ENCODE measurements around the gene COL20A1.
"Not testable (repeated sequence)": the region's sequence is repeated elsewhere in the genome, so short reads cannot be mapped to it uniquely, and the experiment has no call there.

Gene COL20A1

GRCh38 chr20:63292904-63293303 is at the start of gene COL20A1:
Gene COL20A1 (plus strand): TSS chr20:63293186. CDS start chr20:63295108, 1,922 bp downstream.
- no peak for DNase-seq (ENCODE audit: low read depth in 2 of 2, low spot score in 1 of 2)

DNA sequence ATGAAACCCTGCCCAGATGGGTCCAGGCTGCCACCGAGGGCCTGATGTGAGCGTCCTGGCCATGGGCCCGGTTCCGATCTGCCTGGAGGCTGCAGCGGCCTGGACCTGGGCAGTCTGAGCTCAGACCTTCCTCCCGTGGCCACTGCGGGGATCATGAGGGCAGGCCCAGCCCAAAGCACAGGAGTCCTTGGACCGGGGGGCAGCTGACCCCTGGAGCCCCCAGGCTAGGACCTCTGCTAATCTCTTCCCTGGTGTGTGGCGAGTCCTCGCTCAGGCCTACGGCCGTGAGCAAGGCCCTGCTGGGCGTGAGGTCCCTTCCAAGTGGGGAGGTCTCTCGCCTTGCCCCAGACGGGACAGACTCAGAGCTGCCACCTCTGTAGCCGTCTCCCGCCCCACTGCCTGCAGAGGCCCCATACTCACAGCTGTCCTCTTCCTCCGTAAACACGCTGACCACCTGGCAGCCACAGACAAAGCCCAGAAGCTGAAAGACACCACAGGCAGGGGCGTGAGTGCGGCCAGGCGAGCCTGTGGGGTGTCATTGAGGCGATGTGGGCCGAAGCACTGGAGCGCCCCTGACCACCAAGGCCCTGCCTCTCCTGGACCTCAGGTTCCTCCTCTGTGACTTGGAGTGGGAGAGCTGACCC is 49.3 kb upstream of the COL20A1 start:
- DNase-seq (ENCODE audit: low read depth in 2 of 2, low spot score in 1 of 2), result no peak

- no peak for DNase-seq (ENCODE audit: low read depth in 2 of 2, low spot score in 1 of 2)
Measured at GRCh38 chr20:63244468-63244867, 48.5 kb upstream of the COL20A1 start.

GRCh38 chr20:63246490-63247288 is 46.3 kb upstream of the COL20A1 start:
- DNase-seq (ENCODE audit: low read depth in 2 of 2, low spot score in 1 of 2), result no peak

- no peak for DNase-seq (ENCODE audit: low read depth in 2 of 2, low spot score in 1 of 2)
Measured at GRCh38 chr20:63247671-63248228, 45.2 kb upstream of the COL20A1 start.

- DNase-seq (ENCODE audit: low read depth in 2 of 2, low spot score in 1 of 2), result no peak
Measured at GRCh38 chr20:63248835-63249591, 44.0 kb upstream of the COL20A1 start.

DNA sequence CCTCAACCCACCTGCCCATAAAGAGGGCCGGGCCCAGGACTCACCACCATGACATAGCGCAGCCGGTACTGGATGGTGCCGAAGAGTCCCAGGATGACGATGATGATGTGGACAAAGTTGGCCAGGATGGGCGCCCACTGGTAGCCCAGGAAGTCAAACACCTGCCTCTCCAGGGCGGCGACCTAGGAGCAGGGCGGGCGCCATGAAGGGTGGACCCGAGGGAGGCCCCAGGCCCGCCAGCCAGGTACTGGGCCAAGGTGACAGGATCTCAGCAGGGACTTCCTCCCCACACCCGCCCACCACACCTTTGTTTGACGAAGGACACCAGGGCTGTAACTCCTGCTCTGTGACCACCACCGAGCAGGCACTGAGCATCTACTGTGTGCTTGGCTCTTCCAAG is 43.1 kb upstream of the COL20A1 start:
- no peak for DNase-seq (ENCODE audit: low read depth in 2 of 2, low spot score in 1 of 2)

DNA sequence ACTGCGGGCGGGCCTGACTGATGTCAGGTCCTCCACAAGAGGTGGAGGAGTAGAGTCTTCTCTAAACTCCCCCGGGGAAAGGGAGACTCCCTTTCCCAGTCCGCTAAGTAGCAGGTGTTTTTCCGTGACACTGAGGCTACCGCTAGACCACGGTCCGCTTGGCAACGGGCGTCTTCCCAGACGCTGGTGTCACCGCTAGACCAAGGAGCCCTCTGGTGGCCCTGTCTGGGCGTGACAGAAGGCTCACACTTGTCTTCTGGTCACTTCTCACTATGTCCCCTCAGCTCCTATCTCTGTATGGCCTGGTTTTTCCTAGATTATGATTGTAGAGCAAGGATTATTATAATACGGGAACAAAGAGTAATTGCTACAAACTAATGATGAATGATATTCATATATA is 41.6 kb upstream of the COL20A1 start:
- not testable (repeated sequence) for DNase-seq (ENCODE audit: low read depth in 2 of 2, low spot score in 1 of 2)

DNA sequence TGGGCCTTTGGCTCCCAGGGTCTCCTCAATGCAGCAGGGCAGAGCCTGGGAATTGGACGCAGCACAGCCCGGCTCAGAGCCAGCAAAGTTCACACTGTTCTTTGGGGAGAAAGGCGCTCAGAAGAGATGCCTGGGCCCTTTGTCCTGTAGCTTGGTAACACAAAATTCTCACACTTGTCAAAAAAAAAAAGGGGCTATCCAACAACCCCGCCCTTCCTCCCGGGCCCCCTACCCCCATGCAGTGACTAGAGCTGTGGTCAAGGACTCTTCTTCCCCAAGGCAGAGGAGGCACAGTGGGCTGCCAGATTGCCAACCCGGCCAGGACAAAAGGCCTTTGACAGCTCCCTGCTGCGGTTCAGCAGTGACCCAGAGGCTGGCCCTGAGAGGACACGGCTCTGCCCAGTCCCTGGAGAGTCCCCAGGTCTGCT is 40.7 kb upstream of the COL20A1 start:
- DNase-seq (ENCODE audit: low read depth in 2 of 2, low spot score in 1 of 2), result no peak

DNA sequence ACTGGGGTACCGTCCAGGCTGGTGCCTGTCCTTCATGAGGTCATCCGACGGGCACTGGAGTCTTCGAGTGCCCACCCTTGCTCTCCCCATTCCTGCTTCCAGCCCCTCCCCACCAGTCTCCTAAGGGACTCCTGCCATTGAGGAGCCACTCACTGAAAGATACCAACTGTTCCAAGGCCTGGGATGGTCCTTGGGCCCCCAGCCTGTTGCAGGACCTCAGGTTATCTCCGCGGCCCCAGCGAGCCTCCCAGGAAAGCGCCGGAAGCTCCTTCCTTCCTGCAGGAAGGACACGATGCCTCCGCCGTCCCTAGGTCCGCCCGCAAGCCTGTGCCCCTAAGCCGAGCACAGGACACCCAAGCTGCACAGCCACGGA is 39.9 kb upstream of the COL20A1 start:
- no peak for DNase-seq (ENCODE audit: low read depth in 2 of 2, low spot score in 1 of 2)

GRCh38 chr20:63253438-63254231 is 39.4 kb upstream of the COL20A1 start:
- no peak for DNase-seq (ENCODE audit: low read depth in 2 of 2, low spot score in 1 of 2)

- no peak for DNase-seq (ENCODE audit: low read depth in 2 of 2, low spot score in 1 of 2)
Measured at GRCh38 chr20:63254232-63254605, 38.8 kb upstream of the COL20A1 start, which contains the start of gene NKAIN4. Gene NKAIN4 (minus strand): TSS chr20:63254463. CDS start chr20:63254450, 13 bp downstream.

DNA sequence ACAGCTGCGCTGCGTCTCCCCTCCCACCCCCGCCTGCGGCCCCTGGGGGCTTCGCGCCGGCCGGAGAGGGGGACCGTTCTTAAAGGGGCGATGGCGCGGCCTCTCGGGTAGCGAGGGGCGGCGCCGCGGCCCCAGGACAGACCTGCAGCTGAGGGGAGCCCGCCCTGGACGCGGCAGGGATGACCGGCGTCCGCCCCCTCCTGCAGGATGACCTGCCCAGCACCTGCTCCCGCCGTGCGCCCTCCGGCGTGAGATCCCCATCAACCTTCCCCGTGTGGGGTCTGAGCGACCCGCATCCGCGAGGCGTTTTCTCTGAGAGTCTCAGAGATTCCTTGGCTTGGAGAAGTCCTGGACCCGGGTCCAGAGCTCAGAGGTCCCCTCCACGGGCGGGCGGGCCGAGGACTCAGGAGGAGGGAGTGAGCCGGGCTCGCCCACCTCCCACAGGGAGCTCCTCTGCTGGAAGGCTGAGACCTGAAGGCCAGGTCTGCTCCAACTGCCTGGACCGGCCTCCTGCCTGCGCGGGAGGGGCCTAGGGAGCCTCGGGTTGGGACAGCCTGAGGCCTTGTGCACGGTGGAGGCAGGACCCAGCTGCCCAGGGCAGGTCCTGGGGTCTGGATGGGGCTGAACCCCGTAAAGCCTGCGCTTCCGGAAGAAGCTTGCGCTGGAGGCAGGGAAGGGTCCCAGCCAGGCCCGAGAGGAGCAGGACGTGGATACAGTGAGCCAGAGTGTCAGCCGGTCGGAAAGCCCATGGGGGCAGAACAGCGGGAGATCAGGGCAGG is 38.2 kb upstream of the COL20A1 start:
- DNase-seq (ENCODE audit: low read depth in 2 of 2, low spot score in 1 of 2), result no peak

GRCh38 chr20:63255931-63256704 is 36.9 kb upstream of the COL20A1 start:
- no peak for DNase-seq (ENCODE audit: low read depth in 2 of 2, low spot score in 1 of 2)

- no peak for DNase-seq (ENCODE audit: low read depth in 2 of 2, low spot score in 1 of 2)
Measured at GRCh38 chr20:63256954-63257353, 36.0 kb upstream of the COL20A1 start.

DNA sequence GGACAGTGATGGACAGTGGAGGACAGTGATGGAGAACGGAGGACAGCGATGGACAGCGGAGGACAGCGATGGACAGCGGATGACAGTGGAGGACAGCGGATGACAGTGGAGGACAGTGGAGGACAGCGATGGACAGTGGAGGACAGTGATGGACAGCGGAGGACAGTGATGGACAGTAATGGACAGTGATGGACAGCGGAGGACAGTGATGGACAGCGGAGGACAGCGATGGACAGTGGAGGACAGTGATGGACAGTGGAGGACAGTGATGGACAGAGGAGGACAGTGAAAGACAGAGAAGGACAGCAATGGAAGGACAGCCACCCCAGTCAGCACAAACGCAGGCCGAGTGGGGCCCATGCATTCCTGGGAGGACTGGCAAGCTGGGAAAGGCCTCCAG is 35.4 kb upstream of the COL20A1 start:
- no peak for DNase-seq (ENCODE audit: low read depth in 2 of 2, low spot score in 1 of 2)

GRCh38 chr20:63258781-63259180 is 34.2 kb upstream of the COL20A1 start:
- no peak for DNase-seq (ENCODE audit: low read depth in 2 of 2, low spot score in 1 of 2)

DNA sequence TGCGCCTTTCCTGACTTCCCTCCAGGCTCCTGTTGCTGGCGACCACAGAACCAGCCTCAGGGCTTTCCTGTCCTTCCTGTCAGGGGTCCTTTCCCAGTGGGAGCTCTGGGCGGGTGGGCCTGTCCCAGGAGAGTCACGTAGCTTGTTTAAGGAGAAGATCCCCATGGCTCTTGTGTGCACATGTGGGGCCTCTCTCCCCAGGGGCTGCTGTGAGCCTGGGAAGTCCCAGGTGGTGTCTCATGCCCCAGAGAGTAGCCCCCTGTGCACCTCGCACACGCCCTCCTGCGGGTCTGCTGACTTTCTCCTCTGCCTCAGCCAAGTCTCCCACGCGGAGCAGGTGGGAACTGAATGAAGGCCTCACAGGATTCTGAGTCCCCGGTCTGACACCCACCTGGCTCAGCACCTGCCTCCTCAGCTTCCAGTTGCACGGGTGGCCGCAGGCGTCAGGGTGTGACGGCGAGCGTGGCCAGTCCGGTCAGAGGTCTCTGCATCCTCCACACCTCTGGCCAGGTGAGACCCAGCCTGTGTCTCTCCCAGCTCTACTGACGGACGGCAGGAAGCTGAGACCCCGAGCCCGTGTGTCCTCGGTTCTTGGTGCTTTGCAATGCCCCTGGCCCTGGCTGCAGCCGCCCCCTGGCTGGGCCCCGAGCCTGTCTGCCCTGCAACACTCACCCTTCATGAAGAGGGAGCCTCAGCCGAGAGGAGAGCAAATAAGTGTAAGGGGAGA is 33.1 kb upstream of the COL20A1 start:
- no peak for DNase-seq (ENCODE audit: low read depth in 2 of 2, low spot score in 1 of 2)

- no peak for DNase-seq (ENCODE audit: low read depth in 2 of 2, low spot score in 1 of 2)
Measured at GRCh38 chr20:63260521-63260920, 32.5 kb upstream of the COL20A1 start.

All from stimulated activated CD8-positive, alpha-beta memory T cell treated with anti-CD3 and anti-CD28 coated beads, Interleukin-4, amount 100 ng/mL, for 4 hours (primary cell).